ENCODE results near the gene GIPR.
"Not testable (repeated sequence)": the region's sequence is repeated elsewhere in the genome, so short reads cannot be mapped to it uniquely, and the experiment has no call there.

GIPR gene

DNA sequence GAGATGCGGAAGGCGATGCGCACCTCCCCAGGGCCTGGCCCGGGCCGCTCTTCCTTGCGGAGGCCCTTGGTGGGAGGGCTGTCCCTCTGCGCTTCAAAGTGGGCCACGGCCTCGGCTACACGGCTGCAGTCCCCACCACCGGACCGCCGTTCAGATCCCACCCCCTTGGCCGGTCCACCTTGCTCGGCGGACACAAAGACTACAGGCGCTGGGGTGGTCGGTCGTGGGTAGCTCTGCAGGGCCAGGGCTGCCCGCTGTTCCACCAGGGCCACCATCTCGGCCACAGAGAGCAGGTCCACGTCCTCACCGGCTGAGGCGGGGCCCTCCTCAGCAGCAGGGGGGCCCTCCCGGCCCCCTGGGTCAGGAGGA is 44.7 kb downstream of the GIPR start:
- H3K4me3 ChIP-seq (ENCODE audit: low read depth, low read length), result no peak overlapping the region
- TF ChIP-seq, protein P1, sequence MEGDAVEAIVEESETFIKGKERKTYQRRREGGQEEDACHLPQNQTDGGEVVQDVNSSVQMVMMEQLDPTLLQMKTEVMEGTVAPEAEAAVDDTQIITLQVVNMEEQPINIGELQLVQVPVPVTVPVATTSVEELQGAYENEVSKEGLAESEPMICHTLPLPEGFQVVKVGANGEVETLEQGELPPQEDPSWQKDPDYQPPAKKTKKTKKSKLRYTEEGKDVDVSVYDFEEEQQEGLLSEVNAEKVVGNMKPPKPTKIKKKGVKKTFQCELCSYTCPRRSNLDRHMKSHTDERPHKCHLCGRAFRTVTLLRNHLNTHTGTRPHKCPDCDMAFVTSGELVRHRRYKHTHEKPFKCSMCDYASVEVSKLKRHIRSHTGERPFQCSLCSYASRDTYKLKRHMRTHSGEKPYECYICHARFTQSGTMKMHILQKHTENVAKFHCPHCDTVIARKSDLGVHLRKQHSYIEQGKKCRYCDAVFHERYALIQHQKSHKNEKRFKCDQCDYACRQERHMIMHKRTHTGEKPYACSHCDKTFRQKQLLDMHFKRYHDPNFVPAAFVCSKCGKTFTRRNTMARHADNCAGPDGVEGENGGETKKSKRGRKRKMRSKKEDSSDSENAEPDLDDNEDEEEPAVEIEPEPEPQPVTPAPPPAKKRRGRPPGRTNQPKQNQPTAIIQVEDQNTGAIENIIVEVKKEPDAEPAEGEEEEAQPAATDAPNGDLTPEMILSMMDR (IDR thresholded peaks at IDR 0.05; ENCODE audit: low read depth, low read length), result no peak

DNA sequence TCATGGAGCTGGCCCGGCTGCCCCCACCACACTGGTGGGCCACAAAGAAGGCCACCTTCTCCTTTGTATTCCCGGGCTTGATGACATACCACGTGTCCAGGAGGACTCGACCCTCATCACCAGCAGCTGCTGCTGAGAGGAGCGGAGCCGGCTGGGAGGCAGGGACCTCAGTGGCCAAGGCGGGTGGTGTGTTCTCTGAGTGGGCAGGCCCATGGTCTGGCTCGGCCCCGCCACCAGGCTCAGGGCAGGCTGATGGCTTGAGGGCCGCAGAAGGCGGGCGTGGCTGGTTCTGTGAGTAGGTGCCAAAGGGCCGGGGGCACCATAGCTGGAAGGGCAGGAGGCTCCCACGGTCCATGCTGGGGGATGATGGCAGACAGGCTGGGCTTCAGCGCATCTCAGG is 45.1 kb downstream of the GIPR start:
- no peak overlapping the region for H3K4me3 ChIP-seq (ENCODE audit: low read depth, low read length)

DNA sequence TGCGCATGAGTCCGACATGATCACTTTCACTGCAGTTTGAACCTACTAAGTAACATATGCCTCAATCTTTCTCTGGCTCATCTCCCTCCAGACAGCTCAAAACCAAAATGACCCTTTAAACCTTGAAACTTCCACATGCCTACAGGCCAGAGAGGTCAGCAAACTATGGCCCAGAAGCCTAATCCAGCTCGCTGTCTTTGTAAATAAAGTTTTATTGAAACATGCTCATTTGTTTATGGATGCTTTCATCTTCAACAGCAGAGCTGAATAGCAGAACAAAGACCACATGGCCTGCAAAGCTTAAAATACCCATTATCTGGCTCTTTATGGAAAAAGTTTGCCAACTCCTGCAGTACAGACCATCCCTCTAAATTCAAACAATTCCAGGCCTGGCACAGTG is 47.1 kb downstream of the GIPR start:
- H3K4me3 ChIP-seq (ENCODE audit: low read depth, low read length), result no peak overlapping the region
- TF ChIP-seq, protein P1 (IDR thresholded peaks at IDR 0.05; ENCODE audit: low read depth, low read length), result no peak

More for the DNA sequence above, 45.1 kb downstream of the GIPR start:
- TF ChIP-seq, protein P1 (IDR thresholded peaks at IDR 0.05; ENCODE audit: low read depth, low read length), result no peak

DNA sequence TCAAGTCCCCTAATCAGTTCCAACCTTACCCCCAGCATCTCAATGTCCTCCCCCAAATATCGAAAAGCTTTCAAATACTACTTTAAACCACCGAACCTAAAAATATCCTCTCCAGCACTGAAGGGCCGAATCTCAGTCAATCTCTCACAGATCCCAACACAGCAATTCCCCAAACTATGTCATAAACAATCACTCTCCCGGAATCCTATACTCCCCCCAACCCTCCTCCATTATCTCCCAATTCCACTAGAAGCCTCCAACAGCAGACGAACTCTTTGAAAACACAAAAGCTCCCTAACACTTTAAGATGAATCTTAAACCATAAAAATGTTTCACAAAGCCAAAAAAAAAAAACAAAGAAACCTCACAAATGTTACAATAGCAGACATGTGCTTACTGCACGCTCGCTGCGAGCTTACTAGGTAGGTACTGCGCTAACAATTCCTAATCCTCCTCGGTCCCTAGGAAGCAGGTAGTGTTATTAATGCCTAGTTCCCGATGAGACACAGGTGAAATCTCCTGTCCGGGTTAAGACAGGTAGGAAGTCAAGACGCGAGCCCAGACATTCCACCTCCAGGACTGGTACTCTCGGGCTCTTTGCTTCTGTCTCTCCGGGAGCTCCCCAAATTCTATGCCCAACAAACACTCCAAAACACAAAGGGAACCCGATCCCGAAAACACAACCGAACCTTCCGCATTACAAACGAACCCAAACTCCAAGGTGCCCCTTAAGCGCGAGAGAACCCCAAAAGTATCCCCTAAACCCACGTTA is 48.5 kb downstream of the GIPR start:
- TF ChIP-seq, protein P1 (IDR thresholded peaks at IDR 0.05; ENCODE audit: low read depth, low read length), result no peak
- H3K4me3 ChIP-seq (ENCODE audit: low read depth, low read length), result peak overlapping the region; percentile 73

DNA sequence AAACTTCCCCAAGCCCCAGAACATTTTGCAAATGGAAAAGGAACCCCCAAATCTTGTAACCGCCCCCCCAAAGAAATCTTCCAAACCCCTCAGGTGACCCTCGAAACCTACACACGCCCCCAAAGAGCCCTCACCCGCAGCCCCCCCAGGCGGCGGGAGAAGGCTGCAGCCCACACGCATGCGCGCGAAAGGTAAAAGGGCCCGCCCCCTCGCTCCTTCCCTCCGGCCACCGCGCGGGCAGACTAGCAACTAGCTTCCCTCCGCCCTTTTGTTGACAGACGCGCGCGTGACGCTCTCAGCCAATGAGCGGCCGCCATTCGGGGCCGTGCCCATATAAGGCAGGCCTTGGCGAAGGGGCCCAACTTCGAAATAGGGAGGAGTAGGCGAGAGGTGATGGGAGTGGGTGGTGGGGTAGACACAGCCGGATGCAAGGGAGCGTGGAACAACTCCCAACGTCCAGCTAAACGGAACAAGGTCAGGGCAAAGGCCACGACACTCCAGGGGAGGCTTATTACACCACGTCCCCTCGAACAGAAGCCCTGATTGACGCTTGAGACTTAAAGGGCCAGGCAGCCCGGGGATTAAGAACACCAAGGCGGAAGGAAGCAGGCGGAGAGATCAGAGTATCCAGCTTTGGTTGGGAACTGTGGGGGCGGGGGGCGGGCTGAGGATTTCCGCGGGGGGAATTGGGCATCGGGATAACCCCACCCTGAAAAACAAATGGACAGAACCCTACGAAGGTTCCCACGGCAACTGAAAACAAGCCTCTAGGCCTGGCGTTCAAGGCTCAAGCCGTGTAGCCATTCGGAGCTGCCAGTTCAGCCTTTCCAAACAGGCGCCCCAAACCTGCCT is 49.3 kb downstream of the GIPR start:
- peak overlapping the region; percentile 73 for H3K4me3 ChIP-seq (ENCODE audit: low read depth, low read length)
- TF ChIP-seq, protein P1 (IDR thresholded peaks at IDR 0.05; ENCODE audit: low read depth, low read length), result no peak

DNA sequence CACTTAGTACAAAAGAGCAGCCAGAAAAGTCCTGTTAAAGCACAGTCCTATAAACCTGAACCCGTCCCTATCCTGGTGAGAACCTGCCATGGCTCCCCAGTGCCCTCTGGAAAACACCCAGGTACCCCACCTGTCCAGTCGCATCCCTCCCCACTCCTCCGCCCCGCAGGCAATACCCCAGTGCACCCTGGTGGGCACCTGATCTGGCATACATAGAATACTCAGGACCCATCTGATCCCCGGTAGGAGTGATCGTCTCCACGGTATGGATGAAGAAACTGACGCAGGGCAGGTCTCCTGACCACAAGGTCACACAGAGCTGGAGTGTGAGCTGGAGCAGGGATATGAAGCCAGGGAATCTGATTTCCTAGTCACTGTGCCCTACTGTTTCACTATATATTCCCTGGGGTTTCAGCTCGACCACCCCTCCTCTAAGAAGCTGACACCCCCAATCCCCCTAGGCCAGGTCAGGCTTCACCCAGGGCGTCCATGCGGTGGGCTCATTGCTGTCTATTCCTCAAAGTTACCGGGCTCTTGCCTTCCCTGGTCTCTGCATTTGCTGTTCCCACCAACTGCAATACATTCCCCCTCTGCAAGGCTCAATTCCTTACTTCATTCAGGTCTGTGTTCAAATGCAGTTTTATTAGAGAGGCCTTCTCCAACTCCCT is 50.1 kb downstream of the GIPR start:
- peak overlapping the region; percentile 54 for H3K4me3 ChIP-seq (ENCODE audit: low read depth, low read length)
- TF ChIP-seq, protein P1 (IDR thresholded peaks at IDR 0.05; ENCODE audit: low read depth, low read length), result no peak

DNA sequence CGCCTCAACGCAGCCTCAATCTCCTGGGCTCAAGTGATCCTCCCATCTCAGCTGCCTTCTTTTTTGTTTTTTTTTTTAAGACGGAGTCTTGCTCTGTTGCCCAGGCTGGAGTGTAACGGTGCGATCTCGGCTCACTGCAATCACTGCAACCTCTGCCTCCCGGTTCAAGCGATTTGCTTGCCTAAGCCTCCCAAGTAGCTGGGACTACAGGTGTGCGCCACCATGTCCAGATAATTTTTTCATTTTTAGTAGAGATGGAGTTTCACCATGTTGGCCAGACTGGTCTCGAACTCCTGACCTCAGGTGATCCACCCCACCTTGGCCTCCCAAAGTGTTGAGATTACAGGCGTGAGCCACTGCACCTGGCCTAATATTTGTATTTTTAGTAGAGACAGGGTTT is 52.0 kb downstream of the GIPR start:
- H3K4me3 ChIP-seq (ENCODE audit: low read depth, low read length), result not testable (repeated sequence)

DNA sequence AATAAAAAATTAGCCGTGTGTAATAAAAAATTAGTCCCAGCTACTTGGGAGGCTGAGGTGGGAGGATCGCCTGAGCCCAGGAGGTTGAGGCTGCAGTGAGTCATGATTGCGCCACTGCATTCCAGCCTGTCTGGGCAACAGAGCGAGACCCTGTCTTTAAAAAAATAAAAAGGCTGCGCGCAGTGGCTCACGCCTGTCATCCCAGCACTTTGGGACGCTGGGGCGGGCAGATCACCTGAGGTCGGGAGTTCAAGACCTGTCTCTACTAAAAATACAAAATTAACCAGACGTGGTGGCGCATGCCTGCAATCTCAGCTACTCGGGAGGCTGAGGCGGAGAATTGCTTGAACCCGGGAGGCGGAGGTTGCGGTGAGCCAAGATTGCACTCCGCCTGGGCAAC is 60.7 kb downstream of the GIPR start:
- not testable (repeated sequence) for H3K4me3 ChIP-seq (ENCODE audit: low read depth, low read length)

All from WI38 (cell line).